NCI-H510A (cell line): Measurements from ENCODE around the gene INTS3.
A peak's percentile ranks its signal among the peaks of the same experiment; 100 is the strongest.
"Not testable (repeated sequence)": the region's sequence is repeated elsewhere in the genome, so short reads cannot be mapped to it uniquely, and the experiment has no call there.

ENCODE experiments used
- DNase-seq: peaks from one replicate; lab custom pipeline; 2025; lab: John Stamatoyannopoulos, UW

The INTS3 gene

DNA sequence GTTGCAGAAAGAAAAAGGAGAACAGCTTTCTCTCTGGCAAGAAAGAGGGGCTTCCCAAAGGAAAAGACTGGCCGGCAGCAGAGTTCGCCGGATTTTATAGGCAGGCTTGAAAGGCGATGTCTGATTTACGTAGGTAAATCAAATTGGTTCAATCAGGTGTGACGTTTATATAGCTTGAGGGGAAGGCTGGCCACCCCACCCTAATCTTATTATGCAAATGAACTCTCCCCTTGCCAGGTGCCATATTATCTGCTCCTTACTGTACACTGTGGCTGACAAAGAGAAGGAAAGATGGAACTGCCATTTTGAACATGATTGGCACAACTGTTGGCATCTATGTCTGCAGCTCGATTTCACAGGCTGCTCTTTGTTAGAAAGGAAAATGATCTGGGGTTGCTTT is 16.8 kb upstream of the INTS3 start:
- no peak for DNase-seq

DNA sequence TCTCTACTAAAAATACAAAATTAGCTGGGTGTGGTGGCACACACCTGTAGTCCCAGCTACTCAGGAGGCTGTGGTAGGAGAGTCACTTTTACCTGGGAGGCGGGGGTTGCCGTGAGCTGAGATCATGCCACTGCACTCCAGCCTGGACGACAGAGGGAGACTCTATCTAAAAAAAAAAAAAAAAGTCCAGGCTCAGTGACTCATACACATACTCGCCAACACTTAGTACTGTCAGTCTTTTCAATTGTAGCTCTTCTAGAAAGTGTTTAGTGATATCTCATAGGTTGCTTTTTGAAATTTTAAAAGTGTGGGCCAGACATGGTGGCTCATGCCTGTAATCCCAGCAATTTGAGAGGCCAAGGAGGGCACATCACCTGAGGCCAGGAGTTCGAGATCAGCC is 11.6 kb upstream of the INTS3 start:
- DNase-seq: not testable (repeated sequence)

DNA sequence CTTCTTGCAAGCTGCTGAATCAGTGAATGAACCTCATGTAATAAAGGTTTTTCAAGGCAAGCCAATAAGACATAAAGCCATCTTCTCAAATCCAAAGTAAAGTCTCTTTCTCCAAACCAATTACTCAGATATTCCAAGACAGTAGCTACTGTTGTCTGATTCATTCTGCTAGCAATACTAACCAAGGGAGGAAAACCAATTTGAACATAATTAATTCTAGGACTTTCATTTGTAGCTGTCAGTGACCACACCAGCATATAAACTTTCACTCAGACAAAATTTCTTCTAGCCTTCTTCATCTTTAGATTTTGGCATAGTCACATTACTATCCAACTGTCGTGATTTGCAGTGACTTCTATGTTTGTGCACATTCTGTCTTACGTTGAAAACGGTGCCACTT is 10.5 kb upstream of the INTS3 start:
- no peak for DNase-seq

DNA sequence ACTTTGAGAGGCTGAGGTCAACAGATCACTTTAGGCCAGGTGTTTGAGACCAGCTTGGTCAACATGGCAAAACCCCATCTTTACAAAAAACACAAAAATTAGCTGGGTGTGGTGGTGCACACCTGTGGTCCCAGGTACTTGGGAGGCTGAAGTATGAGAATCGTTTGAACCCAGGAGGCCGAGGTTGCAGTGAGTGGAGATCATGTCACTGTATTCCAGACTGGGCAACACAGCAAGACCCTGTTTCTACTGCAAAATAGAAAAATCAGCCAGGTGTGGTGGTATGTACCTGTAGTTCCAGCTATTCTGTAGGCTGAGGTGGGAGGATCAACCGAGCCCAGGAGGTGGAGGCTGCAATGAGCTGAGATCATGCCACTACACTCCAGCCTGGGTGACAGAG is 4.2 kb upstream of the INTS3 start:
- no peak for DNase-seq

DNA sequence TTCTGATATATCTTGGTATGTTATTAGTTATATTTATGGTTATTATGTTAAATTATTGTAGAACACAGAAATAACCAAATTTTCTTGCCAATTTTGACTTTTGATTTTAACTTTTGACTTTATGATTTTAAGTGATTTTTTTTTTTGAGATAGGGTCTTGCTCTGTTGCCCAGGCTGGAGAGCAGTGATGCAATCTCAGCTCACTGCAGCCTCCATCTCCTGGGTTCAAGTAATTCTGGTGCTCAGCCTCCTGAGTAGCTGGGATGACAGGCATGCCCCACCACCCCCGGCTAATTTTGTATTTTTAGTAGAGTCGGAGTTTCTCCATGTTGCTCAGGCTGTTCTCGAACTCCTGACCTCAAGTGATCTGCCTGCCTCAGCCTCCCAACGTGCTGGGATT is 3.2 kb upstream of the INTS3 start:
- not testable (repeated sequence) for DNase-seq

DNA sequence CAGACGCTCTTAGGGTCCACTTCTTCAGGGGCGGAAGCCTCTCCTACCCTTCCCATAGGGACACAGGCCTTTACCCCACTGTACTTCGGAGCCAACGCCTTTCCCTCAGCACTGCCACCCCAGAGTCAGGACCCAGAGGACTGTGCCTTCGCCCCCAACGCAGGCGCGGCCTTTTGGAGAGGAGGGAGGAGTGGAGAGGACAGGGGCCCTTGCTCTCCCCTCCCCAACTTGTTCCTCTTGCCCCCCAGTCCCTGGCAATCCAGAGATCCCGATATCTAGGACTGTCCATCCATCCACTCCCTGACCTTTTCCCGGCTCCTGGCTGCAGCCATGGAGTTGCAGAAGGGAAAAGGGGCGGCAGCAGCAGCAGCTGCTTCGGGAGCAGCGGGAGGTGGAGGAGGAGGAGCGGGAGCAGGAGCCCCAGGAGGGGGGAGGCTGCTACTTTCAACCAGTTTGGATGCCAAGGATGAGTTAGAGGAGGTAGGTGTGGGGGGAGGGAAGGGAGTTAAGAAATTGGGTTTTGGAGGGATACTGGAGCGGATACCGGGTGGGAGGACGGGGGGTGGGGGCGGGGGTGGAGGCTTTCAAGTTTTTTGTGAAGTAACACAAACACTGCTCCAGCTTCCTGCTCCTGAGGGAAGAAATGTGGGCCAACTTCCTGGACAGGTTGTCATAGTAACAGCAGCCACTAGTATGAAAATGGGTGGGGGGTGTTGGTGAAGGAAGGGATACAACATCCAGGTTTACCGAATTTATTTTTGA is 636 bp downstream of the INTS3 start:
- peak; percentile 28 for DNase-seq

DNA sequence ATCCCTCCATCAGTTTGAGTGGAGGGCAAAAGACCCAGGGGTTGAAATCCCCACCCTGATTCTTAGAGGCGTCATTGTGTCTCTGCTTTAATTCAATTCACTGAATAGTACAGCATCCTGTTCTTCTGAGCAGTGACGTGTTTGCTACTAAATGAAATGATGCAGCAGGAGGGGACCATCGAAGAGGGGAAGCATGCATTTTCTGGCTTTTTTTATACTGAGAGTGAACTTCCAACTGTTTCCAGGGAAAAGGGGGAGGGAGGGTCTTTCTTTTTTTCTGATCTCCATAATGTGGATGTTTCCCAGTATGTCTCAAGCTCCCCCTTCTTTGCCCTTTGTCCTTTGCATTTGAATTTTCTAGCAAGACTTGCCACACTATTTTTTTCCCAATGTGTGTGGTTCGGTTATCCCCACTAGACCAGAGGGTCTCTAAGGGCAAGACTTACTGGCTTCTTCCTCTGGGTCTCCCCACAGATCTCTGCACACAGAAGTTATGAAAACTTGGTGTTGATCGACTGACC is 2.7 kb downstream of the INTS3 start:
- DNase-seq: no peak

DNA sequence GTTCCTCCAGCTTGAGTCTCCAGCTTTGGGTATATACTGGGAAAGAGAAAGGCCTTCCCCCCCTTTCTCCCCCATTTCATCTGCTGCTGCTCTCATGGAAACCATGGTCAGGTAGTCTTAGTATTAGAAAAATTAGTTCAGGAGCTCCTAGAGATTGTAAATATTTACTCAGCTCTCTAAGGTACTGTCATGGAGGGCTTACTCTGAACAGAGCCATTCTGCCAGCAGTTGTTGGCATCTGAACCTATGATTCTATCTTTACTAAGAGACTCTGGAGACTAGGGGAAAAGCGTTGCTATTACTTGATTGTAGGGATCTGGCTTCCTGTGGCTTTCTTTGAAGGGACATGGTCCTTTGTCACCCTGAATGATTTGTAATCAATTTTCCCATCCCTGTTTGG is 6.1 kb downstream of the INTS3 start:
- peak; percentile 5 for DNase-seq

DNA sequence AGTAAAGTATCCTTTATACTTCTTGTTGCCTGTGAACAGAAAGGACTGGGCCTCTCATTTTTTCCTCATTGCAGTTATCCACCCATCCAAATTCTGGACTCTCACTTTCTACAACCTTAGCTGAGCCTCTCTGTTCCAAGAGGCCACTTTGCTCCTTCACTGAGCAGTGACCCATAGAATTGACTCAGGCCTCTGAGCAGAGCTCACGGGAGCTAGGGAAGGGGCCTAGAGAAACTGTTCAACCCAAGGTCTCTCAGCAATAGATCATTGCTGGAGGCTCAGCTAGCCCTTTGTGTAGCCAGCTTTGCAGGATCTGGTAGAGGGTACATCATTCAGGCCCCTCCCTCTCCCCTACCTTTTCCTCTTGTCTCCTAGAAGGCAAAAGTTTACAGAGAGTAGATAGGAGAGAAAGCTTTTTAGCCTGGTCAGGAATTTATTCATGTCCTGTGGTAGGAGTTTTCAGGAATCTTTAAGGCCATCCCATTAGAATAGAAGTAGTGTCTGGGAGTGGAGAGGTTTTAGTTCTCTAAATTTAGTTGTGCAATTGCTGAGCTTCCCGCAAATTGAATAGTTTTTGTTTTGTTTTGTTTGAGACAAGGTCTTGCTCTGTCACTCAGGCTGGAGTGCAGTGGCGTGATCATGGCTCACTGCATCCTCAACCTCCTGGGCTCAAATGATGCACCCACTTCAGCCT is 6.7 kb downstream of the INTS3 start:
- no peak for DNase-seq

DNA sequence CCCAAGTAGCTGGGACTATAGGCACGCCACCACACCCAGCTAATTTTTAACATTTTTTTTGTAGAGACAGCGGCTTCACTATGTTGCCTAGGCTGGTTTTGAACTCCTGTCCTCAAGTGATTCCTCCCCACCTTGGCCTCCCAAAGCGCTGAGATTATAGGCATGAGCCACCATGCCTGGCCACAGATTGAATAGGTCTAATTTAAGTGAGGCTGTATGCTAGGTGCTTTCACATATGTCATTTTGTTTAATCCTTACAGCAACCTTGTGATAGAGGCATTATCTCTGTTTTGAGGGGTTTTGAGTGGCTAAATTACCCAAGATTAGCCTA is 7.2 kb downstream of the INTS3 start:
- DNase-seq: no peak

DNA sequence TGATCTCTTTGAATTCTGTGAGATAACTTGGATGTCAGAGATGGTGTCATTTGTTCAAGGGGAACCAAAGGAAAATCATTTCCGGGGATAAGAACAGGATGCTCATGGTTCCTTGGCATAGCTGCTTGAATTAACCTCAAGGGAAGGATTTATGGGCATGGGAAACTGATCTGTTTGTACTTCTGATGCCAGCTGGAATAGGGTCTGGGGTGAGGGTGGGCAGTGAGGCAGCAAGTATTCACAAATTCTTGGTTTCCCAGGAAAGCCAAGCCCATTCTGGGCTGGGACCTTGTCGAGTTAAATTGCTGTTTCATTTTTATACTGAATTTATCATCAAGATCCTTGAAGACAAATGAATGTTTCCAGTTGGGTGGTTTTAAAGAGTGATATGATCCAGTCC is 14.1 kb downstream of the INTS3 start:
- DNase-seq: no peak

DNA sequence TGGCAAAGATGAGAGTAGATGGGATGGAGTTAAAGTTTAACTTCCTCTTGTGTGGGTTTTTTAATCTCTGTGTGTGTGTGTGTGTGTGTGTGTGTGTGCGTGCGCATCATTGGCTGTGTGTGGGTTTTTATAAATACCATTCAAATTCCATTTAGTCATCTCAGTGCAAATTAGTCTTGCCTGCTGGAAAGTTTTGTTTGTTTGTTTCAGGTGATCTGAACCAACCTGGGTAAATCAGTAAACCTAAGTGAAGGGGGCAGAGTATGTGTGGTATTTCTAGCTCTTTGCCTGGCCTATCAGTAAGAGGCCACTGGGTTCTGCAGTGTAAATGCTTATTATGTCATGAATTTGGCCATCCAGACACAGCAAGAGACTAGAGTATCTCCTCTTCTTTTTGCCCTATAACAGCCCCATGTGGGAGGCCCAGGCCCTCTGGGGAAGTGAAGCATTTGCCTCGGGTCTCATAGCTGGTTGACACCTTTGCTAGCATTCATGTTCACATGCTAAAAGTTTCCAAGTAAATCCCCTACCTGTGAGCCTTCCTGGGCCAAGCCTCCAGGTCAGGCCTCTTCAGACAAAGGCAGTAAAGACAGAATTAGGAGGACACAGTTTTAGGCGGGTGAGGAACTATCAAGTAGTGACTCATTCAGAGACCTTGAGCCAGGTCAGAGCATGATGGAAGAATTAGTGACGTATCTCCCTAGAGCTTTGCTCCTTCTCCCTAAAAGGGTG is 14.7 kb downstream of the INTS3 start:
- DNase-seq: no peak

DNA sequence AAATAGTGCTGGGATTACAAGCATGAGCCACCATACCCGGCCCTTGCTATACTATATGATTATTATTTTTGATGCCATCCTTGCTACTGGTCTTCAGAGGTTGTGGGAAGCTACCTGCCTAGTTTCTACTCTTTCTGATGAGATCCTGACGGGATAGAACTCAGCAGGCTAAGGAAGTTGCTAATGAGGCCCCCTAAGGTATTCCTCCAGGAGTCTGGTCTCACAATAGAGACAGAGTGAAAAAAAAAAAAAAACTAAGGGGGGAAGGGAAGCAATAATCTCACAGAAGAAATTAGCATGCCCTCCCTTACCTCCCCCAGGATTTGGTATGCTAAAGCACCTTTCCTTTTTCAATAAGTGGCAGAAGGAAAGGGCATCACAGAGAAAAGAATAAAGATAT is 17.6 kb downstream of the INTS3 start:
- DNase-seq: no peak

DNA sequence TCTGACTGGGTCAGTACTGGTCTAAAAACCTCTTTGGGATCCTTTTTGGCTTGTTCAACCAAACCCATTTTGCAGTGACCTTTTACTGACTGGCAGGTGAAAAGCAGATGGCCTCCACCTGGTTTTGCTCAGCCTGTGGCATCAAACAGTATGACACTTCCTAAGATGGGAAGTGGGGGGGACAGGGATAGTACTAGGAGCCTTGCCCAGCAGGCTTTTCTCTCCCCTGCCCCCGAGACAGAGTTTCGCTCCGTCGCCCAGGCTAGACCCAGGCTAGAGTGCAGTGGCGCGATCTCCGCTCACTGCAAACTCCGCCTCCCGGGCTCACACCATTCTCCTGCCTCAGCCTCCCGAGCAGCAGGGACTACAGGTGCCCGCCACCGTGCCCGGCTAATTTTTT is 18.3 kb downstream of the INTS3 start:
- no peak for DNase-seq

DNA sequence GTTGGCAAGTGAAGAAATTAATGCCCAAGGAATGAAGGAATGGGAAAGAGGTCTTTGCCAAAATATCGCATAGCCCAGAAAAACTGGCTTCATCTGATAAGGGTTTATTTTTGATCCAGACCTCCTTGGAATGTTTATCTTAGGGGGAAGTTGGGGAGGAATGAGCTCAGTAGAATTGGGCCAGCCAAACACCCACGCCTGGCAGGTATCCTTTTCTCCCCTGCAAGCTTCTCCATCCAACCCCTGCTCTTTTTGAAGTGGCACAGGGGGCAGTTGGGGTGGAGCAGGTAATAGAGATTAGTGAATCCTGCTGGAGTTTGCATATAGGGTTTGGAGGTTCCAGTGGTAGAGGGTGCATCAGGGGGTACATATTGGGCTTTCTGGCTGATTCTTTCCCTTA is 21.1 kb downstream of the INTS3 start:
- DNase-seq: no peak

DNA sequence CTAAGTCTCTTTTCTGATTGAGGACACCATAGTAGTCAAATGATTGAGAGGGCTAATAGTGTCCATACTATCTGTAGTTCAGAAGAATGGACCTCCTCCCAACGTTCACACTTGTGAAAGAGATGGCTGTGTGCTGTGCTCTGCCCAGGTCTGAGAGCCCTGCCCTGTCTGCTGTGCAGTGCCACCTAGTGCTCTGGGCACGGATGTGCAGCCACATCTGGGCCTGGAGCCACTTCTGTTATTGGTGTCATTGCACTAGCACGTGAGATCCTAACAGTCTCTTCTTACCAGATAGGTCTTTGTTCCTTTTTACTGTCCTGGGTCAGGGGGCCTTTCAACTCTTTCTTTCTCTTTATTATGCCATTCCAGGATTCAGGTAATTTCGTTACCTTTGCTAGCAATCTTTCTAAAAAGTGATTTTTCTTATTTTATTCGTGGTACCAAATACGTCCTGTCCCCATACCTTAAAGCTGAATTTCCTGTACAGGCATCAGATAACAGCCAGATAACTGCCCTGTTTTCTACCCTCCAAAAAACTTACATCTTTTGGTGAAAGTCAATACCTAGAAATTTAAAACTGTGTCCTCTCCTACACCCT is 21.7 kb downstream of the INTS3 start:
- DNase-seq: peak; percentile 54

DNA sequence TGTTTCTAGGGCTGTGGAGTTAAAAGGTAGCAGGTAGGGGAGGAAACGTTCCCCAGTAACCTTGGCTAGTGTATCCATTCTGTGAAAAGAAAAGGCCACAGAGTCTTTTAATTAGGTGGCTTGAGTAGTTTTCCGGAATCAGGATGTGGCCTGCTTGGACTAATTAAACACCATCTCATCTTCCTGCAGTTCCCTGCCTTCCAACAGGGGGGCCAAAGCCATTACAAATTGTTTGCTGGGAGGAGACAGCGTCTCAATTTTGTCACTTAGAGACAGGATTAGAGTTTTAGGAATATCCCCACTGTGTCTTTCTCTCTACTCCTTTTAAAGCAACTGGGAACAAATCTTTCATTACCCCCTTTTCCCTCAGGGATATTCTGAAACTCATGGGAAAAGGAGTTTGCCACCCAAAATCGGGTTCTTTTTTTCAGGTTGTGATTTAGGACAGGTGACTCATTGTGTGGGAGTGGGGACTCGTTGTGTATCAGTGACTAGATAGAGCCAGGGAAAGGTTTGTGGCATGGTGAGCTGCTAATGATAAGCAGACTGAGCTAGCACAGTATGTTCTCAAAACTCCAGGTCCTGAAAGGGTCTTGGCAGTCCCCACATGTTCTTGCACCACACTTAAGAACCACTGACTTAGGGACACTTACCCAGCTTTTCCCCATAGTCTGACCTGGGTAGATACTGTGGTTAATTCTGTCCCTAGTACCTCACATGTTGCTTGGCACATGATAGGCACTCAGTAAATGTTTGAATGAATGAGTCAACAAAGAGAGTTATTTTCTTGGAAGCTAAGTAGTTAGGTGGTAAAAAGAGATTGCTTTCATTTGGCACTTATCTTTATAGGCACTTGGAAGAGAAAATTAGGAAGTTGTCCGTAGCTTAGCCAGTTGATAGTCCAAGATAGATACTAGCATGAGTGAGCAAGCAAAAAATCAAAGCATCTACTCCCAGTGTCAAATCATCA is 22.5 kb downstream of the INTS3 start:
- DNase-seq: no peak

DNA sequence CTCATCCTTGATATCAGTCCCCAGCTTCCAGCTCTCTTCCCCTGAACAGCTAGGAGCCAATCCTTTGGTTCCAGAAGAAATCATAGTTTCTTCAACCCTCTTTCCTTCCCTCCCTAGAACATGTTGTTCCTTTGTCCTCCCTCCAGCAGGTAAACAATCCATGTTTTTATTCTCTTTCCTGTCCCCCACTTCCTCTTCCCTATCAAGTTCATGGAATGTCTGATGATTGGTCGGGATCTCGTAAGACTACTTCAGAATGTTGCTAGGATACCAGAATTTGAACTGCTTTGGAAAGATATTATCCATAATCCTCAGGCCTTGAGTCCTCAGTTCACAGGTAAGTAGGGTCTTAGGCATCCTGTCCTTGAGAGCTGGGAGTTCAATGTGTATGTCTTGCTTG is 24.2 kb downstream of the INTS3 start:
- DNase-seq: no peak

DNA sequence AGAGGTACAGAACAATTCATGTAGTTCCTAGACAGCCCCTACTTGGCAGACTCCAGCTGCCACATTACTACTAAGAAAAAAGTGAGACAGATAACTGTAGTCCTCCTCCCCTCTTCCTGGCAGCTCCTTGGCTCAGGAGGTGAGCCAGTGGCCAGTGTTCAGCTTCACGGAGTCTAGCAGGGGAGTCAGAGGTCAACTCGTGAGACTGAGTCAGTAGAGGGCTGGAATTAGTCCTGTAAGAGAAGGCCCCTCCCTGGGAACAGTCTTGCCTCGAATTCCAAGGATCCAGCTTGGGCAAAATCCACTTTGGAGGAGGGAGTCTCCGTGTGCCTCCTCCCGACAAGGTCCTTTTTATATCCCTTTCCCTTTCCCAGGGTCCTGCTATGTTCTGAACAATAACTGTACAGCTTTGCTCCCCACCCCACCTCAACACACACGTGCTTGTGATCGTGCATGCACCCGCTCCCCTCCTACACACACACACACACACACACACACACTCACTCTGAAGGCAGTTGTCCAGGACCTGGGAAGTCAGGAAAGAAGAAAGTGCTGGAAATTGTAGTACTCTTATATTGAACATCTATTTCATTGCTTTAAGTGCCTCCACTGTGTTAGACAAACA is 24.8 kb downstream of the INTS3 start:
- no peak for DNase-seq

DNA sequence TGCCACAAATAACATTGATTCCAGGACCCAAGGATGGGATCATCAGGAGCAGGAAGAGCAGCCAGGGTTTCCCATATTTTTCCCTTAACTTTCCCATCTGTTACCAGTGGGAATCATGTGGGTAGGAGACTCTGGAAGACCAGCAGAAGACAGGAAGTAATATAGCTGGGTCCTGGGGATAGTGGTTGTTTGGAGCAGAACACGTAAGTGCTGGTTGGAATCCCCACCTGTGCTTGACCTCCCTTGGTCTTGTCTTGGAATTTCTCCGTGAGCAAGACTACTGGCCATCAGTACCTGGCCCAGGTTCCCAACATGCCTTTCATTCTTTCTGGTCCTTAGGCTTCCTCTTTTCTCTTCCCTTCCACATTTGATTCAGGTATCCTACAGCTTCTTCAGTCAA is 26.4 kb downstream of the INTS3 start:
- no peak for DNase-seq

DNA sequence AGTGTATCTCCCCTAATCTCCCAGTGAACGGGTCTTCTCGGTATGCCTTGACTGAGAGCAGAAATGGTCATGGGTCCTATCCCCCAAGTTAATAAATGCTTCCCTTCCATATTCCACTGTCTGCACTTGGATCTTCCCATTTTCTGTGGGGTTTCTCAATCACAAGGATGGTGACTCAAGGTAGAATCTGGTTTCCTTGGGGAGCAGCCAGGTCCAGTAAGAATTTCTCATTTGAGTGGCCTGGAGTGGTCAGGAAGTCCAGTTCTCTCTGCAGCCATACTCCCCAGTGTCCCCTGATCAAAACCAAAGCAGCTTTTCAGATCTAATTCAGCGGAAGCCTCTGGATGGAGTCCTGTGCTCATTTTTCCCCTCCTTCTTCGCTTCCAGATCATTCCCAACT is 32.6 kb downstream of the INTS3 start:
- DNase-seq: no peak
